ENCODE data around the gene PIP4K2B.

Gene PIP4K2B

DNA sequence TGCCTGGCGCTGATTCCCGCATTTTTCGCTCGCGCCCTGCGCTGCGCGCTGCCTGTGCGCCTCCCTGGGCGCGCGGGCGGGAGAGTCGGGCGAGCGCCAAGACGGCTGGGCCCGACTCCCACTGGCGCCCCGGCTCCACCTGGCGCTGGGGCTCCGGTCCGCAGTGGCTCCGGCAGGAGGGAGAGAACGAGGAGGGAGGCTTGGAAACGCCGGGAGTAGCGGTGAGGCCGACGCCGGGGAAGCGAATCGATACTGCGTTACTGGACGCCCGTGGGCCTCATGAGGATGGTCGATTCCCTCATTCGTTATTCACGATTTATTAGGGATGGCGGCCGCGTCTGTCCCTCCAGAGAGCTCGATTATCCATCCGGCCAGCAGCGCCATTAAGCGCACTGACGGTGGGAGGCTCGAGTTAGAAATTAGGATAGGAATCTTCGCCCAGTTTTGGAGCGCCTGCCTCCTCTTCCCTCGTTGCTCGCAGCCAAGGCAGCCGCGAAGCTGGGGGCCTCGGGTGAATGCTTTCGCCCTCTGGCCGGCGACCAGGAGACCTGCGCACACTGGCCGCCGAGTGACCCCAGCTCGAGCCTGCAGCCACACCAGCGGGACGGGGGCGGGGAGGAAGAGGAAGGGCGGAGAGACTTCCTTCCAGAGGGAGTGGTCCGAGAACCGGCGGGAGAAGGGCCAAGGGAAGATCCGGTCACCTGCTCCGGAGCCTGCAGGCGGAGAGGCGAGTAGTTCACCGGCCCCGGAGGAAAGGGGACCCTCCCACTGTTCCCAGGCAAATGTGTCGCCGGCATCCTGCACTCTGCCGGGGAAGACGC, 49.9 kb downstream of the PIP4K2B start:
- Histone ChIP-seq H3K27ac (no peak overlapping the region), H3K4me3 (peak overlapping the region; percentile 75), H3K36me3 (ENCODE audit: insufficient read depth, low read length) (peaks cover 6% of the 10 kb centered on the region; the same call in 1 of the 2 replicates), H3K9ac (ENCODE audit: insufficient read length) (no peak overlapping the region), H3K9me3 (ENCODE audit: low read depth, low read length) (no peaks in the 10 kb centered on the region)
- no peak for DNase-seq (ENCODE audit: low read depth, low spot score)
- TF ChIP-seq POLR2AphosphoS5 (IDR thresholded peaks at IDR 0.05; ENCODE audit: borderline replicate concordance, low read depth, low read length) = no peak
- no peak for TF ChIP-seq FOXP2 (optimal IDR thresholded peaks at IDR 0.05; ENCODE audit: control extremely low read depth, extremely low read length, insufficient read depth)
- TF ChIP-seq EZH2 (IDR thresholded peaks at IDR 0.05) = no peak

- H3K9ac ChIP-seq (ENCODE audit: insufficient read length) = peak overlapping the region; percentile 42
- peak overlapping the region; percentile 75 for H3K4me3 ChIP-seq
- peaks cover 3% of the 10 kb centered on the region; the same call in 1 of the 2 replicates for H3K36me3 ChIP-seq (ENCODE audit: insufficient read depth, low read length)
- no peak for DNase-seq (ENCODE audit: low read depth, low spot score)
- no peak for TF ChIP-seq EZH2 (IDR thresholded peaks at IDR 0.05)
- TF ChIP-seq FOXP2 (optimal IDR thresholded peaks at IDR 0.05; ENCODE audit: control extremely low read depth, extremely low read length, insufficient read depth) = no peak
- no peak for TF ChIP-seq POLR2AphosphoS5 (IDR thresholded peaks at IDR 0.05; ENCODE audit: borderline replicate concordance, low read depth, low read length)
- no peaks in the 10 kb centered on the region for H3K9me3 ChIP-seq (ENCODE audit: low read depth, low read length)
- H3K27ac ChIP-seq = no peak overlapping the region
Measured at GRCh38 chr17:38748892-38749222, 50.5 kb downstream of the PIP4K2B start.

- TF ChIP-seq EZH2 (IDR thresholded peaks at IDR 0.05) (no peak), POLR2AphosphoS5 (IDR thresholded peaks at IDR 0.05; ENCODE audit: borderline replicate concordance, low read depth, low read length) (peak; percentile 69; the same call in 1 of the 2 replicates), FOXP2 (optimal IDR thresholded peaks at IDR 0.05; ENCODE audit: control extremely low read depth, extremely low read length, insufficient read depth) (no peak)
- DNase-seq (ENCODE audit: low read depth, low spot score) = peak; percentile 76
- no peaks in the 10 kb centered on the region; the same call in 1 of the 2 replicates for H3K36me3 ChIP-seq (ENCODE audit: insufficient read depth, low read length)
- peak within 1 kb of the TSS; percentile 74 for H3K27ac ChIP-seq
- H3K9me3 ChIP-seq (ENCODE audit: low read depth, low read length) = no peaks in the 10 kb centered on the region
- H3K9ac ChIP-seq (ENCODE audit: insufficient read length) = peak within 1 kb of the TSS; percentile 91
- H3K4me3 ChIP-seq = peak within 1 kb of the TSS; percentile 99
Measured at GRCh38 chr17:38748149-38748891, 51.0 kb downstream of the PIP4K2B start, which contains the start of gene PCGF2. PCGF2 (minus strand) TSS chr17:38748336; CDS start chr17:38740402, 7,934 bp downstream.

- H3K9ac ChIP-seq (ENCODE audit: insufficient read length) = peak overlapping the region; percentile 91
- H3K9me3 ChIP-seq (ENCODE audit: low read depth, low read length) = no peaks in the 10 kb centered on the region
- peak overlapping the region; percentile 99 for H3K4me3 ChIP-seq
- DNase-seq (ENCODE audit: low read depth, low spot score) = no peak
- no peaks in the 10 kb centered on the region; the same call in 1 of the 2 replicates for H3K36me3 ChIP-seq (ENCODE audit: insufficient read depth, low read length)
- TF ChIP-seq EZH2 (IDR thresholded peaks at IDR 0.05) = no peak
- peak overlapping the region; percentile 74 for H3K27ac ChIP-seq
Measured at GRCh38 chr17:38747463-38748148, 51.8 kb downstream of the PIP4K2B start.

GRCh38 chr17:38746849-38747462, 52.4 kb downstream of the PIP4K2B start:
- TF ChIP-seq FOXP2 (optimal IDR thresholded peaks at IDR 0.05; ENCODE audit: control extremely low read depth, extremely low read length, insufficient read depth) = no peak
- no peak for TF ChIP-seq EZH2 (IDR thresholded peaks at IDR 0.05)
- TF ChIP-seq POLR2AphosphoS5 (IDR thresholded peaks at IDR 0.05; ENCODE audit: borderline replicate concordance, low read depth, low read length) = no peak
- DNase-seq (ENCODE audit: low read depth, low spot score) = no peak
- H3K36me3 ChIP-seq (ENCODE audit: insufficient read depth, low read length) = no peaks in the 10 kb centered on the region; the same call in 1 of the 2 replicates

GRCh38 chr17:38746004-38746848, 53.1 kb downstream of the PIP4K2B start:
- TF ChIP-seq EZH2 (IDR thresholded peaks at IDR 0.05) (no peak), FOXP2 (optimal IDR thresholded peaks at IDR 0.05; ENCODE audit: control extremely low read depth, extremely low read length, insufficient read depth) (no peak), POLR2AphosphoS5 (IDR thresholded peaks at IDR 0.05; ENCODE audit: borderline replicate concordance, low read depth, low read length) (no peak)
- H3K9me3 ChIP-seq (ENCODE audit: low read depth, low read length) = no peaks in the 10 kb centered on the region
- H3K36me3 ChIP-seq (ENCODE audit: insufficient read depth, low read length) = no peaks in the 10 kb centered on the region; the same call in 1 of the 2 replicates
- DNase-seq (ENCODE audit: low read depth, low spot score) = no peak
- peak overlapping the region; percentile 91 for H3K9ac ChIP-seq (ENCODE audit: insufficient read length)
- peak overlapping the region; percentile 8; the same call in 1 of the 2 replicates for H3K27ac ChIP-seq
- H3K4me3 ChIP-seq = peak overlapping the region; percentile 99

More at GRCh38 chr17:38746849-38747462, 52.4 kb downstream of the PIP4K2B start:
- peak overlapping the region; percentile 99 for H3K4me3 ChIP-seq
- peak overlapping the region; percentile 91 for H3K9ac ChIP-seq (ENCODE audit: insufficient read length)
- no peaks in the 10 kb centered on the region for H3K9me3 ChIP-seq (ENCODE audit: low read depth, low read length)
- H3K27ac ChIP-seq = no peak overlapping the region; the same call in 1 of the 2 replicates

- TF ChIP-seq FOXP2 (optimal IDR thresholded peaks at IDR 0.05; ENCODE audit: control extremely low read depth, extremely low read length, insufficient read depth) = no peak
- TF ChIP-seq POLR2AphosphoS5 (IDR thresholded peaks at IDR 0.05; ENCODE audit: borderline replicate concordance, low read depth, low read length) = no peak
- no peak for TF ChIP-seq EZH2 (IDR thresholded peaks at IDR 0.05)
- H3K9ac ChIP-seq (ENCODE audit: insufficient read length) = peak overlapping the region; percentile 91
- no peak for DNase-seq (ENCODE audit: low read depth, low spot score)
- H3K36me3 ChIP-seq (ENCODE audit: insufficient read depth, low read length) = no peaks in the 10 kb centered on the region; the same call in 1 of the 2 replicates
- H3K27ac ChIP-seq = no peak overlapping the region
- H3K9me3 ChIP-seq (ENCODE audit: low read depth, low read length) = no peaks in the 10 kb centered on the region
- peak overlapping the region; percentile 99 for H3K4me3 ChIP-seq
Measured at GRCh38 chr17:38745545-38745944, 53.8 kb downstream of the PIP4K2B start.

All from SK-N-MC (cell line).